GM12878 (cell line): ENCODE data around the gene WDR43. TPM values are rescaled to one million over a fixed set of nuclear protein-coding genes. Genes with fewer than 3 reads are reported as not detected.

ENCODE experiments used
- ATF7 ChIP-seq: fragments of 450-650 bp; IDR thresholded peaks from 2 replicates; pipeline ENCODE4 v1.6.1; 2016; ENCODE audit warnings: low read depth, mild to moderate bottlenecking
- CBX5 ChIP-seq: sonication (generic); IDR thresholded peaks from 2 replicates; pipeline ENCODE4 v1.6.1; 2016; ENCODE audit warnings: low read depth, moderate library complexity, mild to moderate bottlenecking, inconsistent platforms
- KLF5 ChIP-seq: fragments of 450-650 bp; IDR thresholded peaks from 2 replicates; pipeline ENCODE4 v1.6.1; 2014; ENCODE audit warnings: mild to moderate bottlenecking; ENCODE audit not compliant: partially characterized antibody
- NFIC ChIP-seq: IDR thresholded peaks from 2 replicates; pipeline ENCODE4 v1.6.1; 2012; ENCODE audit warnings: low read depth, mild to moderate bottlenecking, inconsistent platforms, low read length, moderate library complexity
- NFXL1 ChIP-seq: fragments of 450-650 bp; IDR thresholded peaks from 2 replicates; pipeline ENCODE4 v1.6.1; 2017; ENCODE audit warnings: antibody characterized with exemption, mild to moderate bottlenecking, borderline replicate concordance
- NR2C2 ChIP-seq: IDR thresholded peaks from 2 replicates; pipeline ENCODE4 v1.6.1; 2011; ENCODE audit warnings: borderline replicate concordance, low read depth; ENCODE audit not compliant: control insufficient read depth, insufficient read length
- NR2F1 ChIP-seq: fragments of 450-650 bp; conservative IDR thresholded peaks from 2 replicates; pipeline ENCODE4 v1.6.1; 2017; ENCODE audit warnings: mild to moderate bottlenecking
- RAD21 ChIP-seq: IDR thresholded peaks from 2 replicates; pipeline ENCODE4 v1.6.1; 2011; ENCODE audit warnings: mild to moderate bottlenecking, low read depth, low read length, moderate library complexity; ENCODE audit not compliant: insufficient read depth
- RCOR1 ChIP-seq: conservative IDR thresholded peaks from 2 replicates; pipeline ENCODE4 v1.6.1; 2012; ENCODE audit warnings: low read depth, low read length, improper control_type of control experiment
- SMAD1 ChIP-seq: fragments of 450-650 bp; IDR thresholded peaks from 2 replicates; pipeline ENCODE4 v1.6.1; 2018; ENCODE audit warnings: mild to moderate bottlenecking, low read depth; ENCODE audit not compliant: partially characterized antibody
- SP1 ChIP-seq: IDR thresholded peaks from one replicate; pipeline ENCODE4 v1.6.1; 2011; ENCODE audit warnings: low read depth, low read length
- TCF12 ChIP-seq: IDR thresholded peaks from 2 replicates; pipeline ENCODE4 v1.6.1; 2011; ENCODE audit warnings: low read depth, mild to moderate bottlenecking, low read length
- TCF3 ChIP-seq: IDR thresholded peaks from 2 replicates; pipeline ENCODE4 v1.6.1; 2012; ENCODE audit warnings: low read depth, mild to moderate bottlenecking, low read length, borderline replicate concordance; ENCODE audit not compliant: insufficient read depth
- YBX1 ChIP-seq: fragments of 450-650 bp; IDR thresholded peaks from 2 replicates; pipeline ENCODE4 v1.6.1; 2016; ENCODE audit warnings: antibody characterized with exemption
- YY1 ChIP-seq: IDR thresholded peaks from 2 replicates; pipeline ENCODE4 v1.6.1; 2011; ENCODE audit warnings: low read depth, mild to moderate bottlenecking, low read length
- polyA plus RNA-seq, 11 experiments: library from polyadenylated mRNA; depleted of rRNA in 4 of 11; unstranded in 6 of 11; stranded (reverse) in 5 of 11; fragments of >200 nt; fragmentation: Nextera tagmentation in 4 of 11; fragmentation: Illumina TruSeq in 1 of 11; extraction: Ambion mirVana in 4 of 11; extraction: Trizol in 1 of 11; gene quantifications; 1 replicate in 1 of 11; 2 replicates in 10 of 11; pipeline versions ENCODE4 v1.2.1 to v1.2.3, GENCODE V29; 2011 to 2016; ENCODE audit warnings: inconsistent platforms in 2 of 11, missing spikeins in 2 of 11, low read depth in 1 of 11
- total RNA-seq, 4 experiments: library from RNA; depleted of rRNA in 3 of 4; stranded (reverse); fragments of >200 nt in 3 of 4; fragmentation: Illumina TruSeq in 1 of 4; extraction: Trizol in 1 of 4; gene quantifications; 2 replicates each; pipeline versions ENCODE4 v1.2.1 to v1.2.3, GENCODE V29; 2013 to 2021
- TF ChIP-seq, protein P1 (sequence below): fragments of 450-650 bp; IDR thresholded peaks from 2 replicates; pipeline ENCODE4 v1.6.1; 2017; ENCODE audit warnings: mild to moderate bottlenecking, moderate library complexity
- TF ChIP-seq, protein P2 (sequence below): fragments of 150-350 bp; IDR thresholded peaks from 2 replicates; pipeline ENCODE4 v1.6.1; 2016; ENCODE audit warnings: low read depth, low read length
- TF ChIP-seq, protein P3 (sequence below): IDR thresholded peaks from 2 replicates; pipeline ENCODE4 v1.6.1; 2011; ENCODE audit warnings: low read depth, low read length, improper control_type of control experiment, borderline replicate concordance
- TF ChIP-seq, protein P4 (sequence below): IDR thresholded peaks from 2 replicates; pipeline ENCODE4 v1.6.1; 2012; ENCODE audit warnings: low read depth, low read length, improper control_type of control experiment

The WDR43 gene
- total and polyA plus RNA-seq, 10 of the 15 experiments (the other 5 are each of a cell fraction or from before 2014, with no cell fraction given) = 39.3 to 153 (median 81.9) TPM

DNA sequence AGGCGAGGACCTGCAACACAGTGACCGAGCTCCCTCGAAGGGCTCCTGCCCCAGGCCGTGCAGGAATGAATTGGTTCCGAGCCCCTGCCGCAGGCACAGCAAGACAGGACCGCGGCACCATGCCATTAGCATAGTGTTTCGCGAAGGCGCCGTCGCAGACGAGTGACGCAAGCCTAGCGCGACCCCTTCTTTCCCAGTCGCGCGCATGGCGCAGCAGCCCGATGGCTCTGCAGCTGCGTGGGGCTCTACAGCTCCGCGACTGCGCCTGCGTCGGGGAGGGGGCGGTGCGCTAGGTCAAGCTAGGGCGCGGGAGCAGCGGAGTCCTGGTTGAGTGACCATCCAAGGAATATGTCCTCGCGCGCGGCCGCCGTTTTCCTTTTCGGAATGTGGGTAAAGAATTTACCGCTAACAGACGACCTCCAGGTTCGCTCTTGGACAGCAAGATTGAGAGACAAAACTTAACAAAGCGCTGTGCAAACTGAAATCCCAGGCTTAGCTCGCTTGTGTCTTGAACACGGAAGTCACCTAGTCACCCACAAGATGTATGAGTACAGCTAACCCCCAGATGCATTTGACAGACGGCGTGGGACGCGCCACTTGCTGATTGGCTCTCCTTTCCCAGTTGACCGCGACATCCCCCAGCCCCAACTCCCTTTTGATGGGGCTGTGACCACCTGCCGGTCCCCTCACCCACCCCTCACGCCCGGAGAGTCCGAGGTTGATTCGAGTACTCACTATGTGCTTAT, 24.1 kb upstream of the WDR43 start, which contains the start of gene TRMT61B (continued):
- TF ChIP-seq TCF3 (peak; percentile 84), TCF12 (peak; percentile 70), NR2C2 (no peak), SMAD1 (no peak), NFIC (no peak; the same call in 1 of the 2 replicates), SP1 (peak; percentile 49), NFXL1 (no peak), CBX5 (0 out of 2 replicates have a peak, but pooled peaks have one; percentile 59), NR2F1 (peak; percentile 97), RCOR1 (no peak), KLF5 (peak; percentile 77), ATF7 (peak; percentile 39; the same call in 1 of the 2 replicates), RAD21 (no peak), YBX1 (no peak), YY1 (peak; percentile 96)
- TF ChIP-seq, protein P1, sequence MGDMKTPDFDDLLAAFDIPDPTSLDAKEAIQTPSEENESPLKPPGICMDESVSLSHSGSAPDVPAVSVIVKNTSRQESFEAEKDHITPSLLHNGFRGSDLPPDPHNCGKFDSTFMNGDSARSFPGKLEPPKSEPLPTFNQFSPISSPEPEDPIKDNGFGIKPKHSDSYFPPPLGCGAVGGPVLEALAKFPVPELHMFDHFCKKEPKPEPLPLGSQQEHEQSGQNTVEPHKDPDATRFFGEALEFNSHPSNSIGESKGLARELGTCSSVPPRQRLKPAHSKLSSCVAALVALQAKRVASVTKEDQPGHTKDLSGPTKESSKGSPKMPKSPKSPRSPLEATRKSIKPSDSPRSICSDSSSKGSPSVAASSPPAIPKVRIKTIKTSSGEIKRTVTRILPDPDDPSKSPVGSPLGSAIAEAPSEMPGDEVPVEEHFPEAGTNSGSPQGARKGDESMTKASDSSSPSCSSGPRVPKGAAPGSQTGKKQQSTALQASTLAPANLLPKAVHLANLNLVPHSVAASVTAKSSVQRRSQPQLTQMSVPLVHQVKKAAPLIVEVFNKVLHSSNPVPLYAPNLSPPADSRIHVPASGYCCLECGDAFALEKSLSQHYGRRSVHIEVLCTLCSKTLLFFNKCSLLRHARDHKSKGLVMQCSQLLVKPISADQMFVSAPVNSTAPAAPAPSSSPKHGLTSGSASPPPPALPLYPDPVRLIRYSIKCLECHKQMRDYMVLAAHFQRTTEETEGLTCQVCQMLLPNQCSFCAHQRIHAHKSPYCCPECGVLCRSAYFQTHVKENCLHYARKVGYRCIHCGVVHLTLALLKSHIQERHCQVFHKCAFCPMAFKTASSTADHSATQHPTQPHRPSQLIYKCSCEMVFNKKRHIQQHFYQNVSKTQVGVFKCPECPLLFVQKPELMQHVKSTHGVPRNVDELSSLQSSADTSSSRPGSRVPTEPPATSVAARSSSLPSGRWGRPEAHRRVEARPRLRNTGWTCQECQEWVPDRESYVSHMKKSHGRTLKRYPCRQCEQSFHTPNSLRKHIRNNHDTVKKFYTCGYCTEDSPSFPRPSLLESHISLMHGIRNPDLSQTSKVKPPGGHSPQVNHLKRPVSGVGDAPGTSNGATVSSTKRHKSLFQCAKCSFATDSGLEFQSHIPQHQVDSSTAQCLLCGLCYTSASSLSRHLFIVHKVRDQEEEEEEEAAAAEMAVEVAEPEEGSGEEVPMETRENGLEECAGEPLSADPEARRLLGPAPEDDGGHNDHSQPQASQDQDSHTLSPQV = no peak
- TF ChIP-seq, protein P2, sequence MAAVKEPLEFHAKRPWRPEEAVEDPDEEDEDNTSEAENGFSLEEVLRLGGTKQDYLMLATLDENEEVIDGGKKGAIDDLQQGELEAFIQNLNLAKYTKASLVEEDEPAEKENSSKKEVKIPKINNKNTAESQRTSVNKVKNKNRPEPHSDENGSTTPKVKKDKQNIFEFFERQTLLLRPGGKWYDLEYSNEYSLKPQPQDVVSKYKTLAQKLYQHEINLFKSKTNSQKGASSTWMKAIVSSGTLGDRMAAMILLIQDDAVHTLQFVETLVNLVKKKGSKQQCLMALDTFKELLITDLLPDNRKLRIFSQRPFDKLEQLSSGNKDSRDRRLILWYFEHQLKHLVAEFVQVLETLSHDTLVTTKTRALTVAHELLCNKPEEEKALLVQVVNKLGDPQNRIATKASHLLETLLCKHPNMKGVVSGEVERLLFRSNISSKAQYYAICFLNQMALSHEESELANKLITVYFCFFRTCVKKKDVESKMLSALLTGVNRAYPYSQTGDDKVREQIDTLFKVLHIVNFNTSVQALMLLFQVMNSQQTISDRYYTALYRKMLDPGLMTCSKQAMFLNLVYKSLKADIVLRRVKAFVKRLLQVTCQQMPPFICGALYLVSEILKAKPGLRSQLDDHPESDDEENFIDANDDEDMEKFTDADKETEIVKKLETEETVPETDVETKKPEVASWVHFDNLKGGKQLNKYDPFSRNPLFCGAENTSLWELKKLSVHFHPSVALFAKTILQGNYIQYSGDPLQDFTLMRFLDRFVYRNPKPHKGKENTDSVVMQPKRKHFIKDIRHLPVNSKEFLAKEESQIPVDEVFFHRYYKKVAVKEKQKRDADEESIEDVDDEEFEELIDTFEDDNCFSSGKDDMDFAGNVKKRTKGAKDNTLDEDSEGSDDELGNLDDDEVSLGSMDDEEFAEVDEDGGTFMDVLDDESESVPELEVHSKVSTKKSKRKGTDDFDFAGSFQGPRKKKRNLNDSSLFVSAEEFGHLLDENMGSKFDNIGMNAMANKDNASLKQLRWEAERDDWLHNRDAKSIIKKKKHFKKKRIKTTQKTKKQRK = peak; percentile 35; the same call in 1 of the 2 replicates
- TF ChIP-seq, protein P3, sequence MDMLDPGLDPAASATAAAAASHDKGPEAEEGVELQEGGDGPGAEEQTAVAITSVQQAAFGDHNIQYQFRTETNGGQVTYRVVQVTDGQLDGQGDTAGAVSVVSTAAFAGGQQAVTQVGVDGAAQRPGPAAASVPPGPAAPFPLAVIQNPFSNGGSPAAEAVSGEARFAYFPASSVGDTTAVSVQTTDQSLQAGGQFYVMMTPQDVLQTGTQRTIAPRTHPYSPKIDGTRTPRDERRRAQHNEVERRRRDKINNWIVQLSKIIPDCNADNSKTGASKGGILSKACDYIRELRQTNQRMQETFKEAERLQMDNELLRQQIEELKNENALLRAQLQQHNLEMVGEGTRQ = no peak
- TF ChIP-seq, protein P4, sequence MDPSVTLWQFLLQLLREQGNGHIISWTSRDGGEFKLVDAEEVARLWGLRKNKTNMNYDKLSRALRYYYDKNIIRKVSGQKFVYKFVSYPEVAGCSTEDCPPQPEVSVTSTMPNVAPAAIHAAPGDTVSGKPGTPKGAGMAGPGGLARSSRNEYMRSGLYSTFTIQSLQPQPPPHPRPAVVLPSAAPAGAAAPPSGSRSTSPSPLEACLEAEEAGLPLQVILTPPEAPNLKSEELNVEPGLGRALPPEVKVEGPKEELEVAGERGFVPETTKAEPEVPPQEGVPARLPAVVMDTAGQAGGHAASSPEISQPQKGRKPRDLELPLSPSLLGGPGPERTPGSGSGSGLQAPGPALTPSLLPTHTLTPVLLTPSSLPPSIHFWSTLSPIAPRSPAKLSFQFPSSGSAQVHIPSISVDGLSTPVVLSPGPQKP = peak; percentile 58
